Omental fat pad (tissue), 4 donors: Measurements from ENCODE around the gene CCDC14. TPM values are rescaled to one million over a fixed set of nuclear protein-coding genes. Genes with fewer than 3 reads are reported as not detected.
"Not testable (repeated sequence)": the region's sequence is repeated elsewhere in the genome, so short reads cannot be mapped to it uniquely, and the experiment has no call there.

Experiments
- ATAC-seq: fragments of 150-250 bp; one replicate; pipeline ENCODE4 v1.9.1; 2016; ENCODE audit warnings: mild to moderate bottlenecking, moderate library complexity; ENCODE audit not compliant: low FRiP score
- DNase-seq: peaks from one replicate; pipeline ENCODE4 v3.0.0-alpha.2; 2019; ENCODE audit warnings: low spot score
- total RNA-seq, 4 donors: library from RNA; depleted of rRNA; stranded (reverse); fragments of >200 nt; gene quantifications; one replicate each; pipeline ENCODE4 v1.1.0, GENCODE V29; 2016
- TF ChIP-seq, protein P1 (sequence below), 3 donors: fragments of 450-650 bp; IDR thresholded peaks; one replicate each; pipeline ENCODE4 v1.5.1; 2016 to 2017; ENCODE audit warnings: antibody characterized with exemption in 3 of 3, mild to moderate bottlenecking in 3 of 3, moderate library complexity in 2 of 3

Gene CCDC14
- total RNA-seq, 4 donors from 2014 or later, result 16.3 to 35.6 (median 29.1) TPM

DNA sequence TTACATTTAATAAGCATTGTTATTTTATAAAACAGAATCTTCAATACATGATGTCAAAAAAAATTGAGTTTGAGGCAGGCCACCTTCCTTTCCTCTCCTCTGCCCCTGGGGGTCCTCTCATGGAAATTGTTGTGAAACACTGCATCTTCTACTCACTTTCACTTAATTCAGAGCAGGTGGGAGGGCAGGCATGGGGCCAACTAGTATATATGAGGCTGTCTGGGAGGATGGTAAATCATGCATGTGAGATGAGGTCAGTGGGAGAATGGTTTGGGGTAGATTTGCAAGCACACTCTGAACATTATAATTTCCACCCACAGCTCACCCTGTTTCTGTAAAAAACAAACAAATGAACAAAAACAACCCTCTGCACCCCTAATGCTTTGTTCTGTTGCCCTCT, 10.4 kb upstream of the CCDC14 start:
- ATAC-seq (no peak), DNase-seq (no peak)
- TF ChIP-seq, protein P1, sequence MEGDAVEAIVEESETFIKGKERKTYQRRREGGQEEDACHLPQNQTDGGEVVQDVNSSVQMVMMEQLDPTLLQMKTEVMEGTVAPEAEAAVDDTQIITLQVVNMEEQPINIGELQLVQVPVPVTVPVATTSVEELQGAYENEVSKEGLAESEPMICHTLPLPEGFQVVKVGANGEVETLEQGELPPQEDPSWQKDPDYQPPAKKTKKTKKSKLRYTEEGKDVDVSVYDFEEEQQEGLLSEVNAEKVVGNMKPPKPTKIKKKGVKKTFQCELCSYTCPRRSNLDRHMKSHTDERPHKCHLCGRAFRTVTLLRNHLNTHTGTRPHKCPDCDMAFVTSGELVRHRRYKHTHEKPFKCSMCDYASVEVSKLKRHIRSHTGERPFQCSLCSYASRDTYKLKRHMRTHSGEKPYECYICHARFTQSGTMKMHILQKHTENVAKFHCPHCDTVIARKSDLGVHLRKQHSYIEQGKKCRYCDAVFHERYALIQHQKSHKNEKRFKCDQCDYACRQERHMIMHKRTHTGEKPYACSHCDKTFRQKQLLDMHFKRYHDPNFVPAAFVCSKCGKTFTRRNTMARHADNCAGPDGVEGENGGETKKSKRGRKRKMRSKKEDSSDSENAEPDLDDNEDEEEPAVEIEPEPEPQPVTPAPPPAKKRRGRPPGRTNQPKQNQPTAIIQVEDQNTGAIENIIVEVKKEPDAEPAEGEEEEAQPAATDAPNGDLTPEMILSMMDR (IDR thresholded peaks at IDR 0.05), result no peak

DNA sequence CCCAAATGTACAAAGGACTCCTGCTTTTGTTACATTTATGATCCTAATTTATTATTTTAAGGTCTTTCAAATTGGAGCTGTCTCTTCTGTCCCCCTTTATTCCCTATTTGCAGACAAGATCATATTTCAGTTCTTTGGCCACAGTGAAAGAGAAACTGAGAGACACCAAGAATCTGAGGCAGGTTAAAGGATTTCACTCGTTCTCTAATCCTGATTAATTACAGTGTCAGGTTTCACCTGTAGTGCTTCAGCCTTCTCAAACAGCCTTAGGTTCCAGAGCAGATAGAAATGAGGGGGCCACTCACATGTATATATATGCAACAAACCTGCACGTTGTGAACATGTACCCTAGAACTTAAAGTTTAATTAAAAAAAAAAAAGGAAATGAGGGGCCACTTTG, 6.2 kb upstream of the CCDC14 start:
- DNase-seq, ATAC-seq: not testable (repeated sequence)

DNA sequence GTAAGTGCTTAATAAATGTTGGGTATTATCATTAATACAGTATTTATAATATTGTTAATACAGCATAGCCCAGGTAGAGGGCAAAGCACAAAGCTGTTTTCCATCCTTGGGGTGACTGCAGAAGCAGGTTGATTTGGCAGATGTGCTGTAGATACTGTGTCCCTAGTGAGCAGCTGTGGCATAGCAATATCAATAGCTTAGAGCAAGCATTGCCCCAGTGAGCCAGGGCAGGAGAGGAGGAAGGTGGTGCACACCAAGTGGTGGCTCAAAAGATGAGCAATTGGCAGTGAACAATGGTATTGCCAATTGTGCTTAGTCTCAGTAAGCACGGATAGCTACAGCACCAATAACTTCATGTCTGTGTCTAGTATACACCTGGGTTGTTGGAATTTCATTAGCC, 5.8 kb upstream of the CCDC14 start:
- not testable (repeated sequence) for DNase-seq

DNA sequence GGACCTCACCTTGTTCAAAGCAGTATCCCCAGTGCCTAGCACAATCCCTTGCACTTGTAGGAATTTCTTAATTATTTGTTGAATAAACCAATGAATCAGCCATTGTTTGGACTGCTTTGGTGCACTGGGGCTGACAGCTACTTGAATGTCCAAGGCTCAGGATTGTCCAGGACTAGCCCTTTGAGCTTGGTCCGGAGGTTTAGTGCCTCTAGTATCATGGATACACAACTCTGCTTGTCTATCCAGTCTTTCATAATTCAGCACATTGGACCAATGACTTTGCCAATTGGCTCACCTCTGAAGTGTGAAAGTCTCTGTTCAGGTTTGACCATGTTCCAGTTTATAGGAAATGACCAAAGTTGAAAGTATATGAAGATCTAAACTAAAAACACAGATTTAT, 3.8 kb upstream of the CCDC14 start:
- not testable (repeated sequence) for ATAC-seq

More for the DNA sequence above, 5.8 kb upstream of the CCDC14 start:
- ATAC-seq, result not testable (repeated sequence)

DNA sequence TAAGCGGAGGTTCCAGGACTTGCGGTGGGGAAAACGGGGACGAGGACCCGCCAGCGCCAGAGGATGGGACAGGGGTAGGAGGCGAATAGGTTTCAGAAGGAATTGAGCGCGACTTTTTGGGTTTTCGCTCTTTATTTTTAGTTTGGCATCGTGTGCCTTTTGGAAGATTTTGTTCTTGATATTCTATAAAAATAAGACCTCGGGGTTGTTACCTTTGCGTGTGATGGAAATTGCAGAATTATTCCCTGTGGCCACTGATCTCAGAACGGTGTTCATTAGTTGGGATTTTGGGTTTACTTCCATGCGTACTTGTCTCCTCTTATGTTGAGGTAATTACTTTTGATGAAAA, 453 bp upstream of the CCDC14 start:
- no peak for DNase-seq
- TF ChIP-seq, protein P1 (IDR thresholded peaks at IDR 0.05), result no peak

More for the DNA sequence above, 3.8 kb upstream of the CCDC14 start:
- not testable (repeated sequence) for DNase-seq

DNA sequence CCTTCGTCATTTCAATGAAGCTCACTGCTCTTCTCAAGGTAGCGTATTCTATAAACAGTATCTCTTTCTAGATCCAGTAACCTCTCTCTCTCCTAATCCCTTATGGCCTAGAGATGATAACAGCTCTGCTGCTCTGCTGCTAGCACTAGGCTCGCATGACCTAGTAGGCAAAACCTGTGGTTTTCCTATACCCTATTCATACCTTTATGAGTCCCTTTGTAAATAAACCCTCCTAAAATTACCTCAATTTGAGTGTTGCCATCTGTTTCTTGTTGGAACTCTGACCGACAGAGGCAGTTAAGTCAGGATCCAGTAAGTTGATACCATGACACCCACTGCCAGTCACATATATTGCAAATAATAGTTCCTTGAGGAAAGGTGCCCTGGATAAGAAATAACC, 7.3 kb downstream of the CCDC14 start:
- TF ChIP-seq, protein P1 (IDR thresholded peaks at IDR 0.05), result no peak
- DNase-seq (no peak), ATAC-seq (no peak)

More for the DNA sequence above, 453 bp upstream of the CCDC14 start:
- peak; percentile 3 for ATAC-seq

DNA sequence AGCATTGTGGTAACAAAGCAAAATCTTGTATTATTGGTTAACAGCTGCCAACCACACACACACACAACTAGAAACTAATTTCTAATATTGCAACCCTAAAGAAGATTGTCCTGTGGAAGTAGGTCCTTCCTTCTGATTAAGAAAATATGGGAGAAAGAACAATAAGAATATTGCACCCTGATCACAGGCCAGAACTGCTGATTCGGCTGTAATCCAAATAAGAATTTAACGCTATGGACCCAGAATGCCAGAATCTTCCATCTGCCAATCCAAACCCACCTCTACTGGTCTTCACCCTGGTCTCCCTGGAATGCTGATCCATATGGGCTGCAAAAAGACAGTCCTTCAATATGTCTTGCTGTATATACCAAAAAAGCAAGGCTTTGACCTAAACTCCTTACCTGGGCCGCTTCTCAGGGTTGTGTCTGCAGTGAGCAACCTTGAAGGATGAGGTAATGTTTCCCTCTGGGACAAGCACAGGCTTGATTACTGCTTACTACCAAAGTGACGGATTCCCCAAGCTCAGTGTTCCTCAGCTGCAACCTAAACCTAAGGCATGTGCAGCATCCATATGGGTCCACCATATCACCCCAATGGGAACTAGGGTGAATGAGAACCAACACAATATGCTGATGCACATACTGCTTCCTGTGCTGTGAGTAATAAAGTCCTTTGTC, 8.0 kb downstream of the CCDC14 start:
- no peak for ATAC-seq

DNA sequence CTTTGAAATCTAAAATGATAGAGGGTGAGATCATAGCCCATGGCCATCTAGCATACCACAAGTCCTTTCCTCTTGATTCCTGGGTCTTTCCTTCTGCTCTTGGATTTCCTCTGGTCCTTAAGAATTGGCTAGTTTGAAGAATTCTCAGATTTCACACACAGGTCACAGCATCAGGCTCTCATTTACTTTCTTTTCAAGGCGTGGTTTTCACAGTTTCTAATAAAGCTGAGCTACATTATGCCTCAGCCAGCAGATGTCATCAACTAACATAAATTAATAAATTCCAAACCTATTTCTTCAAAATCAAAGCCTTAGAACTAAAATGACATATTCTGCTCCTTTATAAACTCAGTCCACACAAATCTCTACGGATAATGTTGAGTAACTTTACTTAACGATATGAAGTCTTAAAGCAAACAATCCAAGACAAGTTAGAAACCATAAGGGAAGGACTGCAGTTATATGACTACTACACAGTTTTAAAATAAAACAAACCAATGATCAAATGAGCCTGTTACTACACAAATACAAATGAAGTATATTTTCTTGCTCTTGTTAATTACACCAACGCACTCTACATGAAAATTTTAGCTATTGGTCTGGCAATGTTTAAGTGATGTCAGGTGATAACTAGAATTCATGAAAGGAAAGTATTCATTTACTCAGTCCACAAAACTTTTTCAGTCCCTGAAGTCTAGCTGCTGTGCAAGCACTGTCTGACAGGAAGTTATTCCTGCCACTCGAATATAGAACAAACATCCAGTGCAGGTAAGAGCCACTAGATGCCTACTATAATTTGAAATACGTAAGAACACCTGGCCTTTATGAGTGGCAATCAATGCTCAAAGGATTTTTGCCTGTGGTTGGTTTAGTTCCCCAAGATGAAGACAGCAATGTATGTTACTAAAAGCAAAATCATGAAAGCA, 9.2 kb downstream of the CCDC14 start:
- TF ChIP-seq, protein P1 (IDR thresholded peaks at IDR 0.05), result no peak
- no peak for ATAC-seq

More for the DNA sequence above, 8.0 kb downstream of the CCDC14 start:
- no peak for DNase-seq
- TF ChIP-seq, protein P1 (IDR thresholded peaks at IDR 0.05), result no peak

More for the DNA sequence above, 9.2 kb downstream of the CCDC14 start:
- no peak for DNase-seq
